H1 (cell line): ENCODE results near the gene PEX1. TPM values are rescaled to one million over a fixed set of nuclear protein-coding genes. Genes with fewer than 3 reads are reported as not detected.

Experiments
- CTCF ChIA-PET: fragments of 300-600 bp; sonication (Branson Sonifier 250); formaldehyde crosslinking; loops from one replicate; lab custom pipeline; 2021; ENCODE audit not compliant: partially characterized antibody; lab: Charles Lee
- POLR2A ChIA-PET: fragments of 300-600 bp; sonication (Branson Sonifier 250); formaldehyde crosslinking; loops from one replicate; lab custom pipeline; 2021; ENCODE audit warnings: inconsistent platforms; ENCODE audit not compliant: partially characterized antibody; lab: Charles Lee
- DNase-seq, 2 experiments: peaks; one replicate each; pipeline versions ENCODE4 v3.0.0 to v3.0.0-alpha.2; 2010 to 2022; ENCODE audit warnings: low spot score in 2 of 2, low read depth in 1 of 2, mixed read lengths in 1 of 2
- FAIRE-seq: peaks from 2 replicates; lab custom pipeline; 2011; peaks lifted over from hg19 to GRCh38; lab: Jason Lieb, UNC
- H2AFZ ChIP-seq: 2 replicates; pipeline ENCODE4 v1.8.1; 2012; ENCODE audit warnings: low read length, inconsistent platforms
- H2AK5ac ChIP-seq: 2 replicates; pipeline ENCODE4 v1.6.1; 2013; ENCODE audit warnings: low read depth, low read length
- H2BK120ac ChIP-seq: replicated peaks from 2 replicates; pipeline ENCODE3; 2013; ENCODE audit warnings: low read depth, low read length, inconsistent platforms
- H2BK12ac ChIP-seq: 2 replicates; pipeline ENCODE4 v1.6.1; 2013; ENCODE audit warnings: low read depth, low read length
- H2BK15ac ChIP-seq: 2 replicates; pipeline ENCODE4 v1.6.1; 2013; ENCODE audit warnings: low read length
- H2BK20ac ChIP-seq: 2 replicates; pipeline ENCODE4 v1.6.1; 2013; ENCODE audit warnings: low read length
- H2BK5ac ChIP-seq: 2 replicates; pipeline ENCODE4 v1.6.1; 2013; ENCODE audit warnings: low read depth, low read length
- H3K14ac ChIP-seq: 2 replicates; pipeline ENCODE4 v1.6.1; 2013; ENCODE audit warnings: inconsistent platforms; ENCODE audit not compliant: insufficient read length
- H3K18ac ChIP-seq: 2 replicates; pipeline ENCODE4 v1.6.1; 2013; ENCODE audit warnings: low read length; ENCODE audit errors: extremely low read depth
- H3K23ac ChIP-seq: 2 replicates; pipeline ENCODE4 v1.6.1; 2013; ENCODE audit warnings: inconsistent platforms; ENCODE audit not compliant: insufficient read length
- H3K23me2 ChIP-seq: 2 replicates; pipeline ENCODE4 v1.6.1; 2013; ENCODE audit warnings: low read depth, low read length
- H3K27ac ChIP-seq: 2 replicates; pipeline ENCODE4 v1.6.1; 2011; ENCODE audit warnings: low read depth, low read length, inconsistent platforms
- H3K27me3 ChIP-seq, 4 experiments: replicated peaks in 1 of 4; 1 replicate in 1 of 4; 2 replicates in 3 of 4; pipeline versions ENCODE4 v1.6.1 to v1.8.1; 2011 to 2013; ENCODE audit warnings: low read length in 3 of 4, mild to moderate bottlenecking in 3 of 4, inconsistent platforms in 2 of 4, mixed read lengths in 2 of 4, moderate library complexity in 1 of 4; ENCODE audit not compliant: control insufficient read depth in 3 of 4, insufficient read depth in 3 of 4; ENCODE audit errors: extremely low read depth in 1 of 4
- H3K36me3 ChIP-seq, 4 experiments: 2 replicates each; pipeline versions ENCODE4 v1.6.1 to v1.8.1; 2011 to 2013; ENCODE audit warnings: mild to moderate bottlenecking in 4 of 4, low read length in 3 of 4, moderate library complexity in 2 of 4, control low read depth in 1 of 4, inconsistent platforms in 1 of 4; ENCODE audit not compliant: insufficient read depth in 4 of 4, control insufficient read depth in 2 of 4
- H3K4ac ChIP-seq: replicated peaks from 2 replicates; pipeline ENCODE3; 2013; ENCODE audit warnings: low read length, low read depth, mixed read lengths, inconsistent platforms; ENCODE audit not compliant: insufficient read length
- H3K4me1 ChIP-seq, 4 experiments: replicated peaks in 1 of 4; 1 replicate in 1 of 4; 2 replicates in 3 of 4; pipeline versions ENCODE4 v1.6.1 to v1.8.1; 2011 to 2013; ENCODE audit warnings: low read length in 3 of 4, inconsistent platforms in 2 of 4, mixed read lengths in 1 of 4; ENCODE audit not compliant: insufficient read depth in 4 of 4, control insufficient read depth in 3 of 4
- H3K4me2 ChIP-seq, 2 experiments: 2 replicates each; pipeline versions ENCODE4 v1.6.1 to v1.8.1; 2011 to 2013; ENCODE audit warnings: low read depth in 2 of 2, low read length in 2 of 2, control low read depth in 1 of 2, inconsistent platforms in 1 of 2, mild to moderate bottlenecking in 1 of 2; ENCODE audit not compliant: insufficient read depth in 1 of 2
- H3K4me3 ChIP-seq, 4 experiments: fragments of 200-600, 300-600 bp in 1 of 4; sonication (generic), shearing (Covaris generic), sonication (Bioruptor Twin) in 1 of 4; 2 replicates each; pipeline versions ENCODE4 v1.5.1 to v1.8.1; 2011 to 2016; ENCODE audit warnings: low read length in 4 of 4, low read depth in 3 of 4, control low read depth in 2 of 4, inconsistent platforms in 2 of 4, mild to moderate bottlenecking in 2 of 4, mixed read lengths in 1 of 4, moderate library complexity in 1 of 4; ENCODE audit not compliant: insufficient read depth in 2 of 4; ENCODE audit errors: extremely low read depth in 1 of 4
- H3K56ac ChIP-seq: replicated peaks from 2 replicates; pipeline ENCODE3; 2013; ENCODE audit warnings: low read depth, mild to moderate bottlenecking, mixed read lengths, low read length, inconsistent platforms; ENCODE audit not compliant: insufficient read length
- H3K79me1 ChIP-seq: 2 replicates; pipeline ENCODE4 v1.6.1; 2013; ENCODE audit warnings: low read depth, low read length, control low read depth
- H3K79me2 ChIP-seq, 2 experiments: 2 replicates each; pipeline versions ENCODE4 v1.6.1 to v1.8.1; 2012 to 2013; ENCODE audit warnings: low read length in 2 of 2, mild to moderate bottlenecking in 2 of 2, inconsistent platforms in 1 of 2; ENCODE audit not compliant: insufficient read depth in 2 of 2, control insufficient read depth in 1 of 2
- H3K9ac ChIP-seq, 4 experiments: replicated peaks in 1 of 4; 1 replicate in 1 of 4; 2 replicates in 3 of 4; pipeline versions ENCODE4 v1.6.1 to v1.8.1; 2011 to 2013; ENCODE audit warnings: low read depth in 3 of 4, low read length in 3 of 4, control low read depth in 2 of 4, mild to moderate bottlenecking in 2 of 4, moderate library complexity in 2 of 4, inconsistent platforms in 1 of 4; ENCODE audit errors: extremely low read depth in 1 of 4
- H3K9me3 ChIP-seq, 2 experiments: 2 replicates each; pipeline versions ENCODE4 v1.6.1 to v1.8.1; 2012 to 2013; ENCODE audit warnings: mild to moderate bottlenecking in 2 of 2, moderate library complexity in 2 of 2, control low read depth in 1 of 2, inconsistent platforms in 1 of 2, low read depth in 1 of 2, low read length in 1 of 2, mixed read lengths in 1 of 2; ENCODE audit not compliant: insufficient read depth in 2 of 2
- H4K20me1 ChIP-seq, 2 experiments: replicated peaks in 1 of 2; 2 replicates each; pipeline versions ENCODE3 to v1.8.1; 2011 to 2013; ENCODE audit warnings: inconsistent platforms in 2 of 2, low read length in 2 of 2, mild to moderate bottlenecking in 1 of 2; ENCODE audit not compliant: insufficient read depth in 2 of 2, control insufficient read depth in 1 of 2
- H4K5ac ChIP-seq: 2 replicates; pipeline ENCODE4 v1.6.1; 2013; ENCODE audit warnings: low read length, low read depth, mixed read lengths, inconsistent platforms; ENCODE audit not compliant: insufficient read length
- H4K8ac ChIP-seq: 2 replicates; pipeline ENCODE4 v1.8.0; 2013; ENCODE audit warnings: mild to moderate bottlenecking, moderate library complexity, low read length, inconsistent platforms; ENCODE audit not compliant: insufficient read depth; ENCODE audit errors: extremely low read depth
- H4K91ac ChIP-seq: replicated peaks from 2 replicates; pipeline ENCODE3; 2013; ENCODE audit warnings: low read length, mixed read lengths, inconsistent platforms; ENCODE audit not compliant: insufficient read length
- CEBPB ChIP-seq: IDR thresholded peaks from 2 replicates; pipeline ENCODE4 v1.6.1; 2012; ENCODE audit warnings: low read depth, low read length
- HDAC2 ChIP-seq, 2 experiments: fragments of 300-600 bp in 1 of 2; sonication (generic) in 1 of 2; IDR thresholded peaks; 2 replicates each; pipeline ENCODE4 v1.6.1; 2011 to 2012; ENCODE audit warnings: low read depth in 2 of 2, low read length in 2 of 2, mild to moderate bottlenecking in 2 of 2, moderate library complexity in 2 of 2, borderline replicate concordance in 1 of 2, inconsistent platforms in 1 of 2
- HDAC6 ChIP-seq: IDR thresholded peaks from one replicate; pipeline ENCODE4 v1.7.1; 2012; ENCODE audit warnings: low read depth, mild to moderate bottlenecking, inconsistent platforms, low read length, moderate library complexity
- JUN ChIP-seq: IDR thresholded peaks from 2 replicates; pipeline ENCODE4 v1.6.1; 2011; ENCODE audit warnings: low read depth, mild to moderate bottlenecking, improper control_type of control experiment, low read length
- PHF8 ChIP-seq: fragments of 200-600 bp; sonication (generic); conservative IDR thresholded peaks from 2 replicates; pipeline ENCODE4 v1.7.1; 2012; ENCODE audit warnings: low read depth, mild to moderate bottlenecking, inconsistent platforms, low read length, moderate library complexity
- POLR2A ChIP-seq, 2 experiments: IDR thresholded peaks; 1 replicate in 1 of 2; 2 replicates in 1 of 2; pipeline ENCODE4 v1.6.1; 2011; ENCODE audit warnings: low read depth in 2 of 2, low read length in 2 of 2, mild to moderate bottlenecking in 2 of 2; ENCODE audit errors: control extremely low read depth in 1 of 2
- RAD21 ChIP-seq, 2 experiments: IDR thresholded peaks in 1 of 2; conservative IDR thresholded peaks in 1 of 2; 2 replicates each; pipeline ENCODE4 v1.6.1; 2011; ENCODE audit warnings: low read depth in 2 of 2, low read length in 2 of 2, improper control_type of control experiment in 1 of 2, inconsistent platforms in 1 of 2, mild to moderate bottlenecking in 1 of 2, moderate library complexity in 1 of 2
- RXRA ChIP-seq: IDR thresholded peaks from 2 replicates; pipeline ENCODE4 v1.6.1; 2011; ENCODE audit warnings: low read depth, mild to moderate bottlenecking, low read length, moderate library complexity; ENCODE audit not compliant: insufficient read depth
- SP1 ChIP-seq: IDR thresholded peaks from 2 replicates; pipeline ENCODE4 v1.6.1; 2011; ENCODE audit warnings: low read depth, low read length
- TAF7 ChIP-seq: optimal IDR thresholded peaks from 2 replicates; pipeline ENCODE3; 2011; ENCODE audit warnings: low read depth, mild to moderate bottlenecking, inconsistent platforms, low read length, moderate library complexity, borderline replicate concordance
- WGBS, 2 experiments: shearing (Covaris generic) in 1 of 2; methylation state at CpG; one replicate each; pipeline versions ENCODE4 v1.1.6 to v1.1.7; 2013 to 2015; ENCODE audit warnings: low lambda C conversion rate in 2 of 2, mixed read lengths in 2 of 2, inconsistent platforms in 1 of 2, low coverage in 1 of 2, missing lambda C conversion rate in 1 of 2; ENCODE audit not compliant: insufficient replicate concordance in 2 of 2, insufficient coverage in 1 of 2, insufficient read length in 1 of 2; ENCODE audit errors: extremely low coverage in 1 of 2, missing lambda C conversion rate in 1 of 2; 5-methylcytosine and 5-hydroxymethylcytosine counted together
- polyA plus RNA-seq, 7 experiments: library from polyadenylated mRNA; depleted of rRNA in 3 of 7; stranded (reverse) in 5 of 7; unstranded in 2 of 7; fragments of >200 nt in 5 of 7; fragments of 200-250 nt in 2 of 7; gene quantifications; 1 replicate in 5 of 7; 2 replicates in 1 of 7; 4 replicates in 1 of 7; pipeline versions ENCODE4 v1.2.1 to v1.2.3, GENCODE V29; 2011 to 2013; ENCODE audit warnings: missing spikeins in 2 of 7, mixed read lengths in 2 of 7
- total RNA-seq: library from RNA; stranded (reverse); fragmentation: NEBNext Ultra II Directional; extraction: Animal tissue kit (Norgen Biotek cat#: 25700); gene quantifications from 2 replicates; pipeline ENCODE4 v1.2.1, GENCODE V29; 2021

Gene PEX1
- total and polyA plus RNA-seq, 2 of the 8 experiments (the other 6 are each of a cell fraction or from before 2014, with no cell fraction given), result 16.4 to 23.9 TPM

GRCh38 chr7:92527300-92528187, 776 bp downstream of the PEX1 start:
- Histone ChIP-seq H3K4me2 (peak overlapping the region; percentile 85 to 94), H3K36me3 (peaks cover 2 to 20% (median 7%) of the 10 kb centered on the region in 4 experiments; a peak in 7 of 8 replicates), H3K9me3 (no peaks in the 10 kb centered on the region), H3K4me3 (peak overlapping the region; percentile 83 to 95 (median 90)), H3K4me1 (peaks cover 0 to 4% (median 3%) of the 10 kb centered on the region in 4 experiments; a peak in 4 of 7 replicates), H2AK5ac (no peak overlapping the region), H2BK12ac (0 out of 2 replicates have a peak overlapping the region, but pooled peaks have one; percentile 32), H2BK15ac (no peak overlapping the region; the same call in 1 of the 2 replicates), H3K79me2 (peaks cover 0 to 40% of the 10 kb centered on the region in 2 experiments; a peak in 3 of 4 replicates), H3K23me2 (peaks cover 13% of the 10 kb centered on the region), H3K27me3 (no peaks in the 10 kb centered on the region), H3K4ac (peak overlapping the region; percentile 17), H2BK120ac (no peak overlapping the region), H4K5ac (peak overlapping the region; percentile 83), H2BK5ac (peak overlapping the region; percentile 82), H3K9ac (peak overlapping the region; percentile 79 to 94 (median 84)), H2AFZ (peak overlapping the region; percentile 77), H3K27ac (peak overlapping the region; percentile 39; the same call in 1 of the 2 replicates), H2BK20ac (no peak overlapping the region), H4K8ac (peak overlapping the region; percentile 82), H3K56ac (no peak overlapping the region), H3K23ac (no peak overlapping the region), H4K91ac (no peak overlapping the region), H3K79me1 (no peaks in the 10 kb centered on the region), H3K14ac (no peak overlapping the region), H4K20me1 (no peaks in the 10 kb centered on the region), H3K18ac (0 out of 2 replicates have a peak overlapping the region, but pooled peaks have one; percentile 84)
- FAIRE-seq, result no peak
- 4% methylated on average over 31 of the region's 31 CpGs; no CpG with 5 or more reads in 1 of the 2 experiments for WGBS, 2 experiments
- ChIA-PET POLR2A (interaction anchor here (0.6 to 2.5 kb wide), 10 partner anchors 12 to 459 kb away, joined by 3 to 12 read pairs (median 4); partner anchors contain the start of genes ANKIB1, FAM133B, GATAD1 and KRIT1), CTCF (interaction anchor here (1.2 to 1.9 kb wide), 5 partner anchors 11 to 85 kb away, joined by 3 to 12 read pairs (median 3); no protein-coding TSS in a partner anchor)
- peak in 1 of 2 experiments; percentile 60 for DNase-seq
- no peak for TF ChIP-seq RAD21 (IDR thresholded peaks at IDR 0.05 in 1 of 2, conservative IDR thresholded peaks at IDR 0.05 in 1 of 2; ENCODE audit: low read depth in 2 of 2, low read length in 2 of 2)
- TF ChIP-seq POLR2A (IDR thresholded peaks at IDR 0.05; ENCODE audit: control extremely low read depth in 1 of 2, low read depth in 2 of 2, low read length in 2 of 2), result peak in 1 of 2 experiments; percentile 63; a peak in 2 of 3 replicates
- no peak for TF ChIP-seq HDAC6
- no peak for TF ChIP-seq SP1
- TF ChIP-seq HDAC2 (IDR thresholded peaks at IDR 0.05; ENCODE audit: borderline replicate concordance in 1 of 2, low read depth in 2 of 2, low read length in 2 of 2), result no peak
- no peak for TF ChIP-seq JUN
- TF ChIP-seq RXRA, result no peak
- no peak for TF ChIP-seq TAF7
- no peak for TF ChIP-seq CEBPB
- TF ChIP-seq PHF8, result peak; percentile 17; the same call in 1 of the 2 replicates
